Central memory CD4-positive, alpha-beta T cell (primary cell): ENCODE measurements around the gene CDHR5.

Experiments
- DNase-seq: peaks from one replicate; pipeline ENCODE4 v3.0.0; 2022

The CDHR5 gene

GRCh38 chr11:620935-621814, 3.6 kb downstream of the CDHR5 start:
- DNase-seq = no peak

GRCh38 chr11:620201-620600, 4.6 kb downstream of the CDHR5 start:
- no peak for DNase-seq

- no peak for DNase-seq
Observed at GRCh38 chr11:619628-620050, 5.1 kb downstream of the CDHR5 start.

GRCh38 chr11:618856-619627, 5.7 kb downstream of the CDHR5 start:
- DNase-seq = no peak

GRCh38 chr11:617912-618682, 6.7 kb downstream of the CDHR5 start:
- no peak for DNase-seq

- DNase-seq = no peak
Observed at GRCh38 chr11:617199-617911, 7.4 kb downstream of the CDHR5 start.

- no peak for DNase-seq
Observed at GRCh38 chr11:616320-617198, 8.2 kb downstream of the CDHR5 start.

GRCh38 chr11:615504-616319, 9.0 kb downstream of the CDHR5 start, which contains the start of gene IRF7:
TSS of gene IRF7 (minus strand) at chr11:615950. CDS start at chr11:615364, 586 bp downstream.
- peak; percentile 78 for DNase-seq

- no peak for DNase-seq
Observed at GRCh38 chr11:614623-615503, 9.9 kb downstream of the CDHR5 start.

GRCh38 chr11:614021-614622, 10.6 kb downstream of the CDHR5 start:
- DNase-seq = no peak

- peak; percentile 43 for DNase-seq
Observed at GRCh38 chr11:613369-613968, 11.3 kb downstream of the CDHR5 start.

GRCh38 chr11:612961-613300, 11.8 kb downstream of the CDHR5 start:
- no peak for DNase-seq

GRCh38 chr11:612201-612960, 12.4 kb downstream of the CDHR5 start:
- no peak for DNase-seq

GRCh38 chr11:611001-611996, 13.5 kb downstream of the CDHR5 start:
- DNase-seq = no peak

- DNase-seq = no peak
Observed at GRCh38 chr11:610146-610801, 14.5 kb downstream of the CDHR5 start.

- no peak for DNase-seq
Observed at GRCh38 chr11:609341-609811, 15.4 kb downstream of the CDHR5 start.
